Midbrain (tissue), 1 donor: Measurements from ENCODE around the gene HES7.
A peak's percentile ranks its signal among the peaks of the same experiment; 100 is the strongest.

Experiments used
- DNase-seq: peaks from one replicate; lab custom pipeline; 2025; lab: John Stamatoyannopoulos, UW

HES7 gene

GRCh38 chr17:8142887-8143580 lies 19.1 kb upstream of the HES7 start:
- DNase-seq = no peak

- DNase-seq = no peak
These were observed 18.4 kb upstream of the HES7 start for GRCh38 chr17:8142158-8142886.

GRCh38 chr17:8141741-8142140 lies 17.8 kb upstream of the HES7 start:
- DNase-seq = no peak

GRCh38 chr17:8141045-8141444 lies 17.1 kb upstream of the HES7 start:
- no peak for DNase-seq

GRCh38 chr17:8140065-8141029 lies 16.4 kb upstream of the HES7 start:
- DNase-seq = no peak

GRCh38 chr17:8138672-8139371 lies 14.9 kb upstream of the HES7 start:
- peak; percentile 97 for DNase-seq

GRCh38 chr17:8138374-8138671 lies 14.4 kb upstream of the HES7 start:
- DNase-seq = no peak

- no peak for DNase-seq
These were observed 13.9 kb upstream of the HES7 start for GRCh38 chr17:8137645-8138373.

GRCh38 chr17:8133941-8134340 lies 10.0 kb upstream of the HES7 start:
- DNase-seq = no peak

- DNase-seq = no peak
These were observed 9.5 kb upstream of the HES7 start for GRCh38 chr17:8133399-8133798.

GRCh38 chr17:8131844-8132441 lies 8.0 kb upstream of the HES7 start:
- no peak for DNase-seq

GRCh38 chr17:8128125-8128784 lies 4.3 kb upstream of the HES7 start:
- no peak for DNase-seq

- no peak for DNase-seq
These were observed 2.7 kb upstream of the HES7 start for GRCh38 chr17:8126491-8127066.

GRCh38 chr17:8125947-8126490 lies 2.1 kb upstream of the HES7 start:
- no peak for DNase-seq

GRCh38 chr17:8125154-8125946 lies 1.4 kb upstream of the HES7 start:
- DNase-seq = peak; percentile 83

GRCh38 chr17:8124350-8125153 lies 646 bp upstream of the HES7 start:
- no peak for DNase-seq

GRCh38 chr17:8122924-8123694 lies 797 bp downstream of the HES7 start:
- DNase-seq = no peak
